Endothelial cell of umbilical vein (primary cell): ENCODE measurements around the gene SULT4A1. TPM values are rescaled to one million over a fixed set of nuclear protein-coding genes. Genes with fewer than 3 reads are reported as not detected.

Source experiments
- BruUV-seq: library from RNA; stranded (reverse); fragments of 400-500 nt; replicated peaks from 2 replicates; lab custom pipeline; 2021; lab: Mats Ljungman, UMichigan
- CTCF ChIA-PET: fragments of 300-600, 350-600 bp; sonication (Branson Sonifier 250); formaldehyde crosslinking; loops from one replicate; lab custom pipeline; 2021; ENCODE audit warnings: antibody characterized with exemption, inconsistent platforms; lab: Charles Lee
- POLR2A ChIA-PET: fragments of 300-600, 350-600 bp; sonication (Branson Sonifier 250); formaldehyde crosslinking; loops from one replicate; lab custom pipeline; 2021; ENCODE audit warnings: antibody characterized with exemption, inconsistent platforms; lab: Charles Lee
- DNase-seq: peaks from one replicate; pipeline ENCODE4 v3.0.0-alpha.2; 2011; ENCODE audit warnings: low read depth, low spot score
- FAIRE-seq: peaks from 2 replicates; lab custom pipeline; 2011; peaks lifted over from hg19 to GRCh38; lab: Jason Lieb, UNC
- H2AFZ ChIP-seq: 2 replicates; pipeline ENCODE4 v1.6.0; 2012; ENCODE audit warnings: low read depth, low read length, control low read depth, inconsistent platforms
- H3K27ac ChIP-seq: 2 replicates; pipeline ENCODE4 v1.5.1; 2011; ENCODE audit warnings: low read depth, mild to moderate bottlenecking, control low read depth, low read length, moderate library complexity; ENCODE audit not compliant: insufficient read depth
- H3K27me3 ChIP-seq, 2 experiments: 2 replicates each; pipeline versions ENCODE4 v1.6.0 to v1.6.1; 2011; ENCODE audit warnings: low read length in 2 of 2, mixed read lengths in 1 of 2; ENCODE audit not compliant: control insufficient read depth in 2 of 2, insufficient read depth in 2 of 2
- H3K36me3 ChIP-seq, 2 experiments: 2 replicates in 1 of 2; 3 replicates in 1 of 2; pipeline ENCODE4 v1.5.1; 2011; ENCODE audit warnings: low read length in 2 of 2, mild to moderate bottlenecking in 1 of 2, moderate library complexity in 1 of 2; ENCODE audit not compliant: control insufficient read depth in 2 of 2, insufficient read depth in 2 of 2; ENCODE audit errors: extremely low read depth in 1 of 2
- H3K4me1 ChIP-seq: 3 replicates; pipeline ENCODE4 v1.5.1; 2011; ENCODE audit warnings: mild to moderate bottlenecking, low read length; ENCODE audit not compliant: control insufficient read depth, insufficient read depth; ENCODE audit errors: extremely low read depth
- H3K4me2 ChIP-seq: 2 replicates; pipeline ENCODE4 v1.6.1; 2011; ENCODE audit warnings: low read length, control low read depth, mixed read lengths; ENCODE audit not compliant: insufficient read depth
- H3K4me3 ChIP-seq, 3 experiments: fragments of 200-600 bp in 1 of 3; sonication (generic), shearing (Covaris generic) in 1 of 3; replicated peaks in 1 of 3; 2 replicates each; pipeline ENCODE4 v1.5.1; 2011 to 2016; ENCODE audit warnings: control low read depth in 3 of 3, low read length in 3 of 3, mild to moderate bottlenecking in 2 of 3, inconsistent platforms in 1 of 3, low read depth in 1 of 3, moderate library complexity in 1 of 3; ENCODE audit not compliant: insufficient read depth in 1 of 3
- H3K79me2 ChIP-seq: 2 replicates; pipeline ENCODE4 v1.6.0; 2012; ENCODE audit warnings: low read length, inconsistent platforms; ENCODE audit not compliant: control insufficient read depth, insufficient read depth
- H3K9ac ChIP-seq: replicated peaks from 2 replicates; pipeline ENCODE3; 2011; ENCODE audit warnings: low read length, control low read depth; ENCODE audit not compliant: insufficient read depth; ENCODE audit errors: extremely low read depth
- H3K9me1 ChIP-seq: replicated peaks from 3 replicates; pipeline ENCODE4 v1.6.0; 2011; ENCODE audit warnings: mild to moderate bottlenecking, low read length; ENCODE audit not compliant: control insufficient read depth, insufficient read depth; ENCODE audit errors: extremely low read depth
- H3K9me3 ChIP-seq: replicated peaks from 2 replicates; pipeline ENCODE4 v1.5.1; 2012; ENCODE audit warnings: low read length, inconsistent platforms; ENCODE audit not compliant: control insufficient read depth, insufficient read depth
- H4K20me1 ChIP-seq: replicated peaks from 2 replicates; pipeline ENCODE3; 2011; ENCODE audit warnings: mild to moderate bottlenecking, low read length; ENCODE audit not compliant: control insufficient read depth, insufficient read depth; ENCODE audit errors: extremely low read depth
- CTCF ChIP-seq, 2 donors: IDR thresholded peaks; 1 replicate in 1 of 2; 2 replicates in 1 of 2; pipeline ENCODE4 v1.5.1; 2011; ENCODE audit warnings: low read length in 2 of 2, mild to moderate bottlenecking in 2 of 2, moderate library complexity in 2 of 2, control low read depth in 1 of 2, inconsistent platforms in 1 of 2, low read depth in 1 of 2; ENCODE audit not compliant: insufficient read depth in 1 of 2; ENCODE audit errors: extremely low read depth in 1 of 2
- EZH2 ChIP-seq: IDR thresholded peaks from 2 replicates; pipeline ENCODE4 v1.6.1; 2012; ENCODE audit warnings: borderline replicate concordance, low read depth, mild to moderate bottlenecking, moderate library complexity, low read length, inconsistent platforms; ENCODE audit not compliant: severe bottlenecking
- FOS ChIP-seq: IDR thresholded peaks from 2 replicates; pipeline ENCODE4 v1.6.1; 2011; ENCODE audit warnings: mild to moderate bottlenecking, low read length, moderate library complexity, borderline replicate concordance; ENCODE audit not compliant: insufficient read depth
- GATA2 ChIP-seq: IDR thresholded peaks from 2 replicates; pipeline ENCODE4 v1.7.0; 2011; ENCODE audit warnings: low read depth, mild to moderate bottlenecking, moderate library complexity, mixed read lengths, low read length; ENCODE audit not compliant: insufficient read length, insufficient read depth
- JUN ChIP-seq: IDR thresholded peaks from 2 replicates; pipeline ENCODE4 v1.6.1; 2011; ENCODE audit warnings: borderline replicate concordance, low read depth; ENCODE audit not compliant: insufficient read length, insufficient read depth
- MAX ChIP-seq: IDR thresholded peaks from 2 replicates; pipeline ENCODE4 v1.6.1; 2011; ENCODE audit not compliant: insufficient read depth, insufficient read length
- MYC ChIP-seq: IDR thresholded peaks from one replicate; pipeline ENCODE4 v1.6.1; 2011; ENCODE audit warnings: mild to moderate bottlenecking, low read depth, low read length
- POLR2A ChIP-seq: IDR thresholded peaks from 2 replicates; pipeline ENCODE4 v1.6.1; 2012; ENCODE audit warnings: low read depth, mild to moderate bottlenecking, control low read depth, low read length
- POLR2AphosphoS5 ChIP-seq: IDR thresholded peaks from 2 replicates; pipeline ENCODE4 v1.6.1; 2012; ENCODE audit warnings: low read depth, mild to moderate bottlenecking, control low read depth, low read length, moderate library complexity; ENCODE audit not compliant: insufficient read depth
- dilution Hi-C: fragments of 300-500 bp; cut with MboI; formaldehyde crosslinking; loops from one replicate; pipeline ENCODE4 v1.15.0; 2019; ENCODE audit warnings: low sequenced_read_pairs; ENCODE audit not compliant: extremely low pct_ligation_motif_present
- intact Hi-C: fragments of 100-400 bp; cut with micrococcal nuclease; formaldehyde crosslinking; loops from one replicate; pipeline ENCODE4 v1.10.0; 2022
- polyA plus RNA-seq, 4 experiments: library from polyadenylated mRNA; depleted of rRNA in 3 of 4; stranded (reverse) in 3 of 4; unstranded in 1 of 4; fragments of >200 nt; gene quantifications; 2 replicates each; pipeline versions ENCODE4 v1.2.1 to v1.2.3, GENCODE V29; 2011 to 2012; ENCODE audit warnings: missing spikeins in 1 of 4
- total RNA-seq: library from RNA; stranded (reverse); gene quantifications from 2 replicates; pipeline ENCODE4 v1.2.3, GENCODE V29; 2021

SULT4A1 gene
- total and polyA plus RNA-seq, 2 donors (not counting 3 experiments of a cell fraction or from before 2014, with no cell fraction given): 0.48 TPM; not detected in 1

- no TSS peak for BruUV-seq
- no peaks in the 10 kb centered on the region for H3K9me3 ChIP-seq
- no peaks in the 10 kb centered on the region for H3K4me1 ChIP-seq
These were observed 29.7 kb downstream of the SULT4A1 start for GRCh38 chr22:43832393-43833265.

More at GRCh38 chr22:43832393-43833265, 29.7 kb downstream of the SULT4A1 start:
- dilution Hi-C loops (no loop called here), intact Hi-C loops (no loop called here)
- Histone ChIP-seq H3K36me3 (no peaks in the 10 kb centered on the region), H3K4me3 (no peak overlapping the region), H3K27me3 (no peaks in the 10 kb centered on the region), H3K9me1 (no peaks in the 10 kb centered on the region), H3K9ac (no peak overlapping the region), H2AFZ (no peak overlapping the region), H3K4me2 (no peak overlapping the region), H4K20me1 (no peaks in the 10 kb centered on the region), H3K27ac (no peak overlapping the region), H3K79me2 (no peaks in the 10 kb centered on the region)
- TF ChIP-seq POLR2A (no peak), MYC (no peak), CTCF (IDR thresholded peaks at IDR 0.05; ENCODE audit: extremely low read depth in 1 of 2, insufficient read depth in 1 of 2, low read depth in 1 of 2, low read length in 2 of 2) (no peak), GATA2 (no peak), JUN (no peak), MAX (no peak), POLR2AphosphoS5 (no peak), EZH2 (no peak), FOS (no peak)
- no peak for FAIRE-seq
- no peak for DNase-seq
- POLR2A ChIA-PET: no interaction called here
- CTCF ChIA-PET: no interaction called here
